Endodermal cell (in vitro differentiated cells): ENCODE results near the gene FES. TPM values are rescaled to one million over a fixed set of nuclear protein-coding genes. Genes with fewer than 3 reads are reported as not detected.

Experiments used
- DNase-seq: peaks from one replicate; pipeline ENCODE4 v3.0.0-alpha.2; 2017
- H3K27ac ChIP-seq: 2 replicates; pipeline ENCODE4 v1.5.1; 2013; ENCODE audit warnings: mild to moderate bottlenecking, low read depth, low read length, moderate library complexity
- H3K27me3 ChIP-seq: 2 replicates; pipeline ENCODE4 v1.6.1; 2013; ENCODE audit warnings: mild to moderate bottlenecking, low read length, moderate library complexity; ENCODE audit not compliant: insufficient read depth, control insufficient read depth, poor library complexity, severe bottlenecking
- H3K36me3 ChIP-seq: 2 replicates; pipeline ENCODE4 v1.7.0; 2013; ENCODE audit warnings: mild to moderate bottlenecking, low read length, moderate library complexity; ENCODE audit not compliant: control insufficient read depth, insufficient read depth
- H3K4me1 ChIP-seq: one replicate; pipeline ENCODE4 v1.7.0; 2013; ENCODE audit warnings: low read length; ENCODE audit not compliant: control insufficient read depth, insufficient read depth
- H3K4me3 ChIP-seq: 2 replicates; pipeline ENCODE4 v1.5.1; 2013; ENCODE audit warnings: mild to moderate bottlenecking, low read length, moderate library complexity
- H3K9ac ChIP-seq: 2 replicates; pipeline ENCODE4 v1.6.1; 2013; ENCODE audit warnings: mild to moderate bottlenecking, low read length, moderate library complexity; ENCODE audit not compliant: poor library complexity, severe bottlenecking; ENCODE audit errors: extremely low read depth
- H3K9me3 ChIP-seq: 2 replicates; pipeline ENCODE4 v1.6.1; 2013; ENCODE audit warnings: mild to moderate bottlenecking, low read length, moderate library complexity; ENCODE audit not compliant: control insufficient read depth
- H3K27ac Mint-ChIP-seq: 2 replicates; pipeline ENCODE4 v1.8.0; 2020; ENCODE audit warnings: mixed read lengths
- H3K27me3 Mint-ChIP-seq: 2 replicates; pipeline ENCODE4 v1.8.0; 2021; ENCODE audit warnings: mild to moderate bottlenecking, mixed read lengths; ENCODE audit not compliant: insufficient read depth
- H3K36me3 Mint-ChIP-seq: 2 replicates; pipeline ENCODE4 v1.8.0; 2020; ENCODE audit warnings: low read depth, mixed read lengths
- H3K4me1 Mint-ChIP-seq: 2 replicates; pipeline ENCODE4 v1.8.0; 2020; ENCODE audit warnings: mixed read lengths
- H3K4me3 Mint-ChIP-seq: 2 replicates; pipeline ENCODE4 v1.8.0; 2020; ENCODE audit warnings: mild to moderate bottlenecking, moderate library complexity, mixed read lengths
- H3K9me3 Mint-ChIP-seq: 2 replicates; pipeline ENCODE4 v1.8.0; 2020; ENCODE audit warnings: mild to moderate bottlenecking, mixed read lengths
- CTCF ChIP-seq: fragments of 200-600 bp; sonication (generic); conservative IDR thresholded peaks from 2 replicates; pipeline ENCODE4 v1.5.0; 2021; ENCODE audit warnings: antibody characterized with exemption, mild to moderate bottlenecking
- WGBS, 2 experiments: methylation state at CpG; one replicate each; pipeline versions ENCODE4 v1.1.5 to v1.1.7; 2013; ENCODE audit warnings: missing lambda C conversion rate in 2 of 2, mixed read lengths in 1 of 2; ENCODE audit not compliant: insufficient coverage in 1 of 2, insufficient read length in 1 of 2; 5-methylcytosine and 5-hydroxymethylcytosine counted together
- total RNA-seq, 2 donors: library from RNA; stranded (reverse); fragmentation: NEBNext Ultra II Directional in 1 of 2; extraction: Animal tissue kit (Norgen Biotek cat#: 25700) in 1 of 2; gene quantifications; 2 replicates in 1 of 2; 3 replicates in 1 of 2; pipeline ENCODE4 v1.2.1, GENCODE V29; 2021

FES gene
- total RNA-seq, 2 donors from 2014 or later, result 25.9 to 29.9 TPM

- peak; percentile 65 for TF ChIP-seq CTCF
- Mint-ChIP-seq H3K36me3 (peaks cover 25% of the 10 kb centered on the region), H3K4me3 (peak overlapping the region; percentile 68), H3K27me3 (peaks cover 2% of the 10 kb centered on the region), H3K9me3 (no peaks in the 10 kb centered on the region), H3K4me1 (peaks cover 15% of the 10 kb centered on the region), H3K27ac (no peak overlapping the region)
- H3K9ac ChIP-seq, result peak overlapping the region; percentile 57
- no peaks in the 10 kb centered on the region for H3K27me3 ChIP-seq
- 36 to 45% methylated on average over 10 to 18 of the region's 18 CpGs for WGBS, 2 experiments
- H3K36me3 ChIP-seq, result peaks cover 30% of the 10 kb centered on the region
- no peak overlapping the region for H3K27ac ChIP-seq
- peak; percentile 88 for DNase-seq
- no peaks in the 10 kb centered on the region for H3K9me3 ChIP-seq
- H3K4me3 ChIP-seq, result peak overlapping the region; percentile 80
- H3K4me1 ChIP-seq, result peaks cover 7% of the 10 kb centered on the region
Measured at GRCh38 chr15:90903733-90904536, 19.6 kb downstream of the FES start.

GRCh38 chr15:90904746-90905145 is 20.4 kb downstream of the FES start:
- no peak overlapping the region for H3K4me3 Mint-ChIP-seq
- Histone ChIP-seq H3K9me3 (no peaks in the 10 kb centered on the region), H3K9ac (no peak overlapping the region), H3K4me3 (no peak overlapping the region), H3K27ac (no peak overlapping the region), H3K36me3 (peaks cover 35% of the 10 kb centered on the region), H3K4me1 (peaks cover 7% of the 10 kb centered on the region), H3K27me3 (no peaks in the 10 kb centered on the region)
- TF ChIP-seq CTCF, result no peak
- peaks cover 2% of the 10 kb centered on the region for H3K27me3 Mint-ChIP-seq
- no peaks in the 10 kb centered on the region for H3K9me3 Mint-ChIP-seq
- WGBS, 2 experiments, result 91 to 96% methylated on average over 9 of the region's 9 CpGs
- DNase-seq, result no peak
- no peak overlapping the region for H3K27ac Mint-ChIP-seq
- peaks cover 15% of the 10 kb centered on the region for H3K4me1 Mint-ChIP-seq
- peaks cover 30% of the 10 kb centered on the region for H3K36me3 Mint-ChIP-seq

GRCh38 chr15:90905306-90906180 is 21.2 kb downstream of the FES start:
- H3K36me3 Mint-ChIP-seq, result peaks cover 35% of the 10 kb centered on the region
- H3K27ac Mint-ChIP-seq, result no peak overlapping the region
- Histone ChIP-seq H3K4me1 (peaks cover 7% of the 10 kb centered on the region), H3K9me3 (no peaks in the 10 kb centered on the region), H3K4me3 (no peak overlapping the region), H3K9ac (no peak overlapping the region), H3K27ac (no peak overlapping the region), H3K36me3 (peaks cover 42% of the 10 kb centered on the region), H3K27me3 (no peaks in the 10 kb centered on the region)
- 93 to 95% methylated on average over 18 to 28 of the region's 28 CpGs for WGBS, 2 experiments
- no peak for DNase-seq
- no peaks in the 10 kb centered on the region for H3K9me3 Mint-ChIP-seq
- no peaks in the 10 kb centered on the region for H3K27me3 Mint-ChIP-seq
- H3K4me3 Mint-ChIP-seq, result no peak overlapping the region
- H3K4me1 Mint-ChIP-seq, result peaks cover 15% of the 10 kb centered on the region
- no peak for TF ChIP-seq CTCF
